Ectodermal cell (in vitro differentiated cells): ENCODE data around the gene APC.

Experiments
- H3K27ac ChIP-seq: 2 replicates; pipeline ENCODE4 v1.7.0; 2013; ENCODE audit warnings: mild to moderate bottlenecking, low read depth, low read length; ENCODE audit not compliant: insufficient read depth, poor library complexity, severe bottlenecking
- H3K27me3 ChIP-seq: 2 replicates; pipeline ENCODE4 v1.7.0; 2013; ENCODE audit warnings: mild to moderate bottlenecking, low read length; ENCODE audit not compliant: insufficient read depth, control insufficient read depth, poor library complexity, severe bottlenecking
- H3K36me3 ChIP-seq: one replicate; pipeline ENCODE4 v1.7.0; 2013; ENCODE audit warnings: low read length; ENCODE audit not compliant: control insufficient read depth, insufficient read depth
- H3K4me1 ChIP-seq: one replicate; pipeline ENCODE4 v1.7.0; 2013; ENCODE audit warnings: low read length; ENCODE audit not compliant: control insufficient read depth, insufficient read depth
- H3K4me3 ChIP-seq: 2 replicates; pipeline ENCODE4 v1.7.0; 2013; ENCODE audit warnings: low read depth, low read length, control low read depth; ENCODE audit not compliant: insufficient read depth
- H3K9me3 ChIP-seq: 2 replicates; pipeline ENCODE4 v1.7.0; 2013; ENCODE audit warnings: mild to moderate bottlenecking, low read length, moderate library complexity; ENCODE audit not compliant: control insufficient read depth
- WGBS, 2 experiments: methylation state at CpG; one replicate each; pipeline ENCODE4 v1.1.7; 2013; ENCODE audit warnings: missing lambda C conversion rate in 2 of 2; 5-methylcytosine and 5-hydroxymethylcytosine counted together

Gene APC

GRCh38 chr5:112737070-112737462 lies 619 bp upstream of the APC start:
- no peak overlapping the region for H3K27ac ChIP-seq
- H3K27me3 ChIP-seq, result no peaks in the 10 kb centered on the region
- 13 to 61% methylated on average over 1 to 2 of the region's 3 CpGs for WGBS, 2 experiments

DNA sequence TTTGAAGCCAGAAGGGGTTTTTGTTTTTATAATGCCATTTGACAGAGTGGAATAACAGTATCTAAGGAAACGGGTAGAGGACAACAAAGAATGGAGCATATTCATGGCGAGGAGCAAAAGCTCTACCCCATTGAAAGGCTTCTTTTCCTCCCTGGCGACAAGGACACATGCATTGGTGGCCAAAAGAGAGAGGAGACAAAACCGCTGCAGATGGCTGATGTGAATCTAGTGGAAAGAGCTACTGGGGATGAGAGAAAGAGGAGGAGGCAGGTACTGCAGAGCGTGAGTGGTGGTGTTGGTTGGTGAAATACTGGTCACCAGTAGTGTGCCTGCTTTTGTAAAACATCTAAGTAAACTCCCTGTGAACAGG lies 491 bp downstream of the APC start:
- peak overlapping the region; percentile 64 for H3K27ac ChIP-seq

More at GRCh38 chr5:112737070-112737462, 619 bp upstream of the APC start:
- Histone ChIP-seq H3K4me1 (peaks cover 3% of the 10 kb centered on the region), H3K9me3 (no peaks in the 10 kb centered on the region), H3K4me3 (peak overlapping the region; percentile 62), H3K36me3 (no peaks in the 10 kb centered on the region)

DNA sequence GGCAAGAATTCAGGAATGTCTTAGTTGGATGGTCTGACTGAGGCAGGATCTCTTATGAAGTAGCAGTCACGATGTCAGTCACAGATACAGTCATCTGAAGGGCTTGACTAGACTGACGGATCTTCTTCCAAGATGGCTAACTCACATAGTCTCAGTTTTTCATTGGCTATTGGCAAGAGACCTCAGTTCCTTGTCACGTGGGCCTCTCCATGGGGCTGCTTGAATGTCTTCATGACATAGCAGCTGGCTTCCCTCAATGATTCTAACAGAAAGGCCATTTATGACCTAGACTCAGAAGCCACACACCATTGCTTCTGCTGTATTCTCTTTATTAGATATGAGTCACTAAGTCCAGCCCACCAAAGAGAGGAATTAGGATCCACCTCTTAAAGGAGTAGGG lies 4.7 kb downstream of the APC start:
- no peaks in the 10 kb centered on the region for H3K36me3 ChIP-seq
- H3K4me3 ChIP-seq, result no peak overlapping the region
- no peak overlapping the region for H3K27ac ChIP-seq
- no peaks in the 10 kb centered on the region for H3K9me3 ChIP-seq
- H3K27me3 ChIP-seq, result no peaks in the 10 kb centered on the region
- H3K4me1 ChIP-seq, result peaks cover 3% of the 10 kb centered on the region
- 88 to 93% methylated on average over 3 of the region's 3 CpGs for WGBS, 2 experiments

More for the DNA sequence above, 491 bp downstream of the APC start:
- Histone ChIP-seq H3K4me1 (peaks cover 3% of the 10 kb centered on the region), H3K27me3 (no peaks in the 10 kb centered on the region), H3K4me3 (peak overlapping the region; percentile 62), H3K36me3 (no peaks in the 10 kb centered on the region), H3K9me3 (no peaks in the 10 kb centered on the region)
- 4 to 7% methylated on average over 5 of the region's 5 CpGs for WGBS, 2 experiments

DNA sequence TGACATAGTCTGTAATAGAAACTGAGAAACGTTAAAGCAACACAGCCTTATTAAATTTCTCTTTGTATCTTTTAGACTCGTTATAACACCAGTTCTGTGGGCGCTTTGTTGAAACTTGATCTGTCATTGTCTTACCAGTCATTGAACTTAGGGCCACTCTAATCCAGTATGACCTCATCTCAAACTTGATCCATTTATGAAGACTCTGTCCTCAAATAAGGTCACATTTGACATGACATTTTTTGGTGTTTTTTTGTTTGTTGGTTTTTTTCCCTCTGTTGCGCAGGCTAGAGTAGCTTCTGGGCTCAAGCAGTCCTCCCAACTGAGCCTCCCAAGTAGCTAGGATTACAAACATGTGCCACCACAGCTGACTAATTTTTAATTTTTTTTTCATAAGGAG lies 5.9 kb downstream of the APC start:
- H3K4me3 ChIP-seq, result no peak overlapping the region
- no peak overlapping the region for H3K27ac ChIP-seq
- WGBS, 2 experiments, result 95% methylated on average over 4 of the region's 4 CpGs
- no peaks in the 10 kb centered on the region for H3K27me3 ChIP-seq
- no peaks in the 10 kb centered on the region for H3K36me3 ChIP-seq
- H3K9me3 ChIP-seq, result no peaks in the 10 kb centered on the region
- H3K4me1 ChIP-seq, result no peaks in the 10 kb centered on the region

DNA sequence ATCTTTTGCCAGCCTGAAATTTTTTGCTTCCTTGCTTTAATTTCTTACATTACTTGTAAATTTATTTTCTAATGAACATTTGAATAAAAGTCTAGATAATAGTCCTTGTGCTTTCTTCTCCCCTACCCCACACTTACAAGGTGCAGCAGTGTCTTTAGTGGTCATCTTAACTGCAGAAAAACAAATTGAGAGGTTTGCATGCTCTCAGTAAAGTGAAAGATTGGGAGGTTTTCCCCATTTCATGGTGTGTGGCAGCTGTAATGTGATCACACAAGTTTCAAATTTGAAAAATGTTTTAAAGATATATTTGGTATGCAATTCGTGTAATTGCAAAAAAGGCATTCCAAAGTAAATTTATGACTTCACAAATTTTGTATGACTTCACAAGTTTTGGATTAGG lies 14.7 kb downstream of the APC start:
- no peak overlapping the region for H3K27ac ChIP-seq

GRCh38 chr5:112755703-112756102 lies 18.0 kb downstream of the APC start:
- Histone ChIP-seq H3K27ac (no peak overlapping the region), H3K9me3 (no peaks in the 10 kb centered on the region), H3K27me3 (no peaks in the 10 kb centered on the region), H3K4me3 (no peak overlapping the region), H3K4me1 (no peaks in the 10 kb centered on the region), H3K36me3 (no peaks in the 10 kb centered on the region)
- WGBS, 2 experiments, result 94 to 97% methylated on average over 2 of the region's 2 CpGs

More for the DNA sequence above, 14.7 kb downstream of the APC start:
- Histone ChIP-seq H3K4me1 (no peaks in the 10 kb centered on the region), H3K27me3 (no peaks in the 10 kb centered on the region), H3K9me3 (no peaks in the 10 kb centered on the region), H3K4me3 (no peak overlapping the region), H3K36me3 (no peaks in the 10 kb centered on the region)
- 94 to 100% methylated on average over 1 of the region's 1 CpG for WGBS, 2 experiments

DNA sequence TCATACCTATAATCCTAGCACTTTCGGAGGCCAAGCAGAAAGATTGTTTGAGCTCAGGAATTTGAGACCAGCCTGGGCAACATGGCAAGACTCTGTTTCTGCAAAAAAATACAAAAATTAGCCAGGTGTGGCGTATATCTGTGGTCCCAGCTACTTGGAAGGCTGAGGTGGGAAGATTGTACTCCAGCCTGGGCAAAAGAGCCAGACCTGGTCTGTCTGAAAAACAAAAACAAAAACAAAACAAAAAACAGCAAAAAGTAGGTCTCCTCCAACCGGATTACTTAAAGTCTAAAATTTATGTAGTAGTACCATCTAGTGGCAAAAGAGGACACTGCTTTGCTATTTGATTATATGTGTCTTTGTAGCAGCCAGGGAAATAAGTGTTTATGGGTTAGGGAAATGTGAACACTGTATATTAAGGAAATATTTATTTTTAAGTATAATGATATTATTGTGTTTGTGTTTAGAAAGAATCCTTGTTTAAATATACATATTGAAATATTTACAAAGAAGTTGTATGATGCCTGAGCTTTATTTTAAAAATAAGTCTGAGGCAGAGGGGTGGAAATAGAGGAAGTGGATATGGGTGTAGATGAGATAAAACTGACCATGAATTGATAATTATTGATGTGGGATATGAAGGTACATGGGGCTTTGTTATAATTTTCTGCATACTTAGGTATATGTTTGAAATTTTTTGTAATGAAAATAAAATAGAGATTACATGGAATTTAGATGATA lies 20.0 kb downstream of the APC start:
- Histone ChIP-seq H3K9me3 (no peaks in the 10 kb centered on the region), H3K4me1 (no peaks in the 10 kb centered on the region), H3K27ac (no peak overlapping the region), H3K4me3 (no peak overlapping the region), H3K27me3 (no peaks in the 10 kb centered on the region), H3K36me3 (no peaks in the 10 kb centered on the region)
- WGBS, 2 experiments, result 75 to 81% methylated on average over 3 of the region's 3 CpGs

GRCh38 chr5:112758676-112759075 lies 21.0 kb downstream of the APC start:
- H3K4me1 ChIP-seq, result no peaks in the 10 kb centered on the region
- no peak overlapping the region for H3K4me3 ChIP-seq
- no peak overlapping the region for H3K27ac ChIP-seq
- no peaks in the 10 kb centered on the region for H3K36me3 ChIP-seq
- no peaks in the 10 kb centered on the region for H3K9me3 ChIP-seq
- H3K27me3 ChIP-seq, result no peaks in the 10 kb centered on the region
- WGBS, 2 experiments, result 93 to 96% methylated on average over 7 of the region's 7 CpGs

DNA sequence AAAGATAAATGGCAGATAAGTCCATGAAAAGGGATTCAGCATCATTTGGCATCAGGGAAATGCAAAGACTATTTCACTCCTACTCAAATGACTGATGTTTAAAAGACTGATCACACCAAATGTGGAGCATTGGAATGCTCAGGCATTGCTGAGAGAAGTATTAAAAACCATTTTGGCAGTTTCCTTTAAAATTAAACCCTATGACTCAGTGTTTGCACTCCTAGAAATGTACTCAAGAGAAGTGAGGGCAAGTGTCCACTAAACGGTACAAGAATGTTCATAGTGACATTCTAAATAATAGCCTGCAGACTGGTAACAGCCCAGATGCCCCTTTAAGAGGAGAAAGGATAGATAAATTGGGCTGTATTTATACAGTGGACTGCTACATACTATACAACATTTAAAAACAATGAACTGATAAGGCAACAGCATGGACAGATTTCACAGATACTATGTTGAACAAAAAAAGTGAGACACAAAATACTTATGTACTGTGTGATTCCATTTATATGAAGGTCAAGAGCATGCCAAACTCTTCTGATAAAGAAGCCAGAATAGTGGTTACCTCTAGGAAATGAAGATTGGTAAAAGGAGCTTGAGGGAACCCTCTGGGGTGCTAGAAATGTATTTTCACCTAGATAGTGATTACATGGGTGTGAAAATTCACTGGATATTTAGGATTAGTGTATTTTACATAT lies 24.6 kb downstream of the APC start:
- Histone ChIP-seq H3K4me3 (no peak overlapping the region), H3K9me3 (no peaks in the 10 kb centered on the region), H3K4me1 (no peaks in the 10 kb centered on the region), H3K36me3 (no peaks in the 10 kb centered on the region), H3K27me3 (no peaks in the 10 kb centered on the region), H3K27ac (no peak overlapping the region)
- 95 to 100% methylated on average over 1 of the region's 1 CpG for WGBS, 2 experiments

- Histone ChIP-seq H3K4me1 (no peaks in the 10 kb centered on the region), H3K27ac (no peak overlapping the region), H3K4me3 (no peak overlapping the region), H3K27me3 (no peaks in the 10 kb centered on the region), H3K9me3 (no peaks in the 10 kb centered on the region), H3K36me3 (no peaks in the 10 kb centered on the region)
- no CpG with 5 or more reads among the region's 1 CpG for WGBS, 2 experiments
Measured at GRCh38 chr5:112763165-112763564, 25.5 kb downstream of the APC start.
